MM.1S (cell line): ENCODE results near the gene TSHZ2.

Experiments
- EZH2 ChIP-seq: fragments of 300-600 bp; sonication (generic); optimal IDR thresholded peaks from 2 replicates; pipeline ENCODE3; 2017; ENCODE audit warnings: low read depth, mild to moderate bottlenecking, antibody characterized with exemption, low read length, mixed read lengths
- EZH2phosphoT487 ChIP-seq: fragments of 300-600 bp; sonication (generic); IDR thresholded peaks from 2 replicates; pipeline ENCODE4 v1.6.1; 2018; ENCODE audit warnings: antibody characterized with exemption, low read length
- TF ChIP-seq, protein P1 (sequence below): fragments of 300-600 bp; sonication (generic); IDR thresholded peaks from 2 replicates; pipeline ENCODE4 v1.5.1; 2016; ENCODE audit warnings: antibody characterized with exemption, low read length, mixed read lengths

GRCh38 chr20:53342429-53342828 is 370.3 kb downstream of the TSHZ2 start:
- TF ChIP-seq EZH2phosphoT487, result no peak
- TF ChIP-seq, protein P1, sequence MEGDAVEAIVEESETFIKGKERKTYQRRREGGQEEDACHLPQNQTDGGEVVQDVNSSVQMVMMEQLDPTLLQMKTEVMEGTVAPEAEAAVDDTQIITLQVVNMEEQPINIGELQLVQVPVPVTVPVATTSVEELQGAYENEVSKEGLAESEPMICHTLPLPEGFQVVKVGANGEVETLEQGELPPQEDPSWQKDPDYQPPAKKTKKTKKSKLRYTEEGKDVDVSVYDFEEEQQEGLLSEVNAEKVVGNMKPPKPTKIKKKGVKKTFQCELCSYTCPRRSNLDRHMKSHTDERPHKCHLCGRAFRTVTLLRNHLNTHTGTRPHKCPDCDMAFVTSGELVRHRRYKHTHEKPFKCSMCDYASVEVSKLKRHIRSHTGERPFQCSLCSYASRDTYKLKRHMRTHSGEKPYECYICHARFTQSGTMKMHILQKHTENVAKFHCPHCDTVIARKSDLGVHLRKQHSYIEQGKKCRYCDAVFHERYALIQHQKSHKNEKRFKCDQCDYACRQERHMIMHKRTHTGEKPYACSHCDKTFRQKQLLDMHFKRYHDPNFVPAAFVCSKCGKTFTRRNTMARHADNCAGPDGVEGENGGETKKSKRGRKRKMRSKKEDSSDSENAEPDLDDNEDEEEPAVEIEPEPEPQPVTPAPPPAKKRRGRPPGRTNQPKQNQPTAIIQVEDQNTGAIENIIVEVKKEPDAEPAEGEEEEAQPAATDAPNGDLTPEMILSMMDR, result no peak
- TF ChIP-seq EZH2, result no peak
